Posterior vena cava (tissue), 2 donors: ENCODE results near the gene MRPL36. TPM values are rescaled to one million over a fixed set of nuclear protein-coding genes. Genes with fewer than 3 reads are reported as not detected.
A peak's percentile ranks its signal among the peaks of the same experiment; 100 is the strongest.

ENCODE experiments used
- DNase-seq: peaks from one replicate; pipeline ENCODE4 v3.0.0-alpha.2; 2020; ENCODE audit warnings: low spot score
- intact Hi-C, 2 donors: fragments of 100-400 bp; cut with DNase I; formaldehyde crosslinking; loops; one replicate each; pipeline versions ENCODE4 v1.14.1 to v1.14.2; 2022 to 2023
- total RNA-seq, 2 donors: library from RNA; stranded (reverse); fragmentation: NEBNext Ultra II Directional; extraction: Animal tissue kit (Norgen Biotek cat#: 25700); gene quantifications; one replicate each; pipeline ENCODE4 v1.2.1, GENCODE V29; 2021
- donor health status: DM: yes; HTN: yes; CAD: no.
- donor health status: DM: yes; HTN: yes; CAD: no.

The MRPL36 gene
- total RNA-seq, 2 donors from 2014 or later = 29.4 to 32.4 TPM

GRCh38 chr5:1788200-1788599 lies 11.4 kb downstream of the MRPL36 start:
- peak; percentile 32 for DNase-seq

DNA sequence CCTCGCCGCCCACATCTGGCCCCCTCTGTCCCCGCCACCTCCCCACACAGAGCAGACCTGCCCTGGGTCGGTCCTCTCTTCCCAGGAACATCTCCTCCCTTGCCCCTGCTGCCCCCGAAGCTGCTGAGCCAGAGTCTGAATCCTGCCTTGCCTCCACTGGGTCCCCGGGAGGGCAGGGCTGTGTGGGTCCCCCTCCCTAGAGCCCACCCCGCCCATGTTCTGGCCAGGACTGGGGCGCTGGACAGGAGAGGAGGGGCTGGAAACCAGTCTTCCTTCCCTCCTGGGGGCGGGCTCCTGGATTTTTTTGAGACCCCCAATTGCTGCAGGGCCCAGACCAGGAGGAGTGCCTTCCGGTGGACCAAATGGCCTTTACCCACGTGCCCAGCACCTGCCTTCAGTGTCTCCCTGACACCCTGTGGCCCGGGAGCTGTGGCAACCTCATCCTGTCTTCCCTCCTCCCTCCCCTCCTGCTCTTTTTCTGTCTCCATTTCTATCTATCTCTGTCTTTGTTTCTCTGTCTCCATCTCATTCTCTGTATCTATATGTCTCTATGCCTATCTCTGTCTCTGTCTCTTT lies 12.1 kb downstream of the MRPL36 start:
- intact Hi-C loops = no loop called here
- peak; percentile 60 for DNase-seq

More at GRCh38 chr5:1788200-1788599, 11.4 kb downstream of the MRPL36 start:
- intact Hi-C loops = no loop called here

DNA sequence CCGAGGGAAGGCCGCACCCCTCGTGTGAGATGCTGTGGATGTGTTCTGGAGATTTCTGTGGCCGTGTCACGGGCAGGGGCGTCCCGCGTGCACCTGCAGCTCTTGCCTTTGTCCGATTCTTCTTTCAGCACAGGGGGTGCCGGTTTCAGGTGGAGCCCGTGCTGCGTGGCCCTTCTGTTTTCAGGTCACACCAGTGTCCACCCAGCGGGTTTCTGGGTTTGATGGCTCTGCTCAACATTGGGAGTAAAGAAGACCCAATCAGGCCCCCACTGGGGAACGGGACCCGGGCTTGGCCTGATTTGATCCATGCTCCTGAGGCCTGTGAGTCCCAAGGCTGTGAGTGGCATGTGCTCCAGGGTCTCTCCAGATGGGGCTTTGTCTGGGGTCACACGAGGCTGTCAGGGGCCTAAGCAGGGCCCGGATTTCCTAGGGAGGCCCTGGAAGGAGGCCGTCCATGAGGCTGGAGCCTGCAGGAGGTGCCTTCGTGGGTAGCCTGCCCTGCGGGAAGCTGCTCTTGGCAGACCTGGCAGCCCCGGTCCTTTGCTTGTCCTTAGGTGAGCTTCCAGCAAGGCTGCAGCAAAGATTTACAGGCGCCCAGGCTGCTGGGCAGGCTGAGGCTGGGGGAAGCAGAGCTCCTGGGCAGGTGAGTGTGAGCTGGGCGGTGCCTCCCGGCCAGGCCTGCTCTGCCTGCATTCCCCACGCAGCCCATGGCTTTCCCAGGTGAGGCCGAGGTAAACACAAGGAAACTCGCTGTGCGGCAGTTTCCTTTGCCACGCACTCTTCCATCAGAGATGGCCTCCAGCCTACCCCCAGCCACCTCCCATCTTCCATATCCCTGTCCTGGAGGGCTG lies 12.8 kb downstream of the MRPL36 start:
- intact Hi-C loops = no loop called here
- peak; percentile 69 for DNase-seq

- peak; percentile 73 for DNase-seq
- intact Hi-C loops = no loop called here
Observed at GRCh38 chr5:1785984-1786383, 13.7 kb downstream of the MRPL36 start.

- peak; percentile 55 for DNase-seq
Observed at GRCh38 chr5:1785062-1785461, 14.6 kb downstream of the MRPL36 start.

DNA sequence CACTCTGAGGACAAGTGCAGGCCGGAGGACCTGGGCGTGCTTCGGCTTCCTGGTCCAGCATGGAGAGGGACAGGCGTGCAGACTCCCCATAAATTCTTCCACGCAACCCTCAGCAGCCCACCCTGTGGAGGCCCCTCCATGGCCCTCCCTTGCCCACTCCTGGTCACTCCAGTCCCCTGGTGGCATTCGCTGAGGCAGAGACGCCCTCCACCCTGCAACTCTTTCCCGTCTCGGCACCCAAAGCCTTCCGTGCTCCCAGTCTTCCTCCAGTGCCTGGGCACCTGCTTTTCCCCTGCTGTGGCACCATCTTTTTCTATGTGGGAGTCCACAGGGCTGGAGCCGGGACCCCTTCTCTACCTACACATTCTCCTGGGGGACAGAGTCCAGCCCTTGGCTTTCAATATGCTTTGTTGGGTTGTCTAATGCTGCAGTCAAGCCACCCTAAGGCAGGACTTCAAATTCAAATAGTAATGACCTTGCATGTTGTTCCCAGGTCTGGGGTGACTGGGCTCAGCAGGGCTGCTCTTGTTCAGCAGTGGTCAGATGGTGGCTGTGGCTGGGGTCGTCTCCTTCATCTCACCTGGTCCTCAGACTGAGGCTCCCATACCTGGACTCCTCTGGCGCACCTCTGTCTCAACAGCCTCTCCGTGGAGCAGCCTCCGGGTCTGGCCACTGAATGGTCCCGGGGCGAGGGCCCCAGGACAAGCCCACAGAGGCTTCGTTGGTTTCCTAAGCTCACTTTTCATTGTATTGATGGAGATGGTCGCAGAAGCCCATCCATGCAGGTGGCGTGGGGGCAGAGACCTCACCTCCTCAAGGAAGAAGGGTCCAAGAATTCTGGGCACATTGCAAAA lies 15.2 kb downstream of the MRPL36 start:
- DNase-seq = peak; percentile 62

More at GRCh38 chr5:1785062-1785461, 14.6 kb downstream of the MRPL36 start:
- intact Hi-C loops = no loop called here

GRCh38 chr5:1783216-1783554 lies 16.5 kb downstream of the MRPL36 start:
- intact Hi-C loops = no loop called here

More for the DNA sequence above, 15.2 kb downstream of the MRPL36 start:
- intact Hi-C loops = no loop called here

GRCh38 chr5:1782385-1783215 lies 17.0 kb downstream of the MRPL36 start:
- intact Hi-C loops = no loop called here
- no peak for DNase-seq

More at GRCh38 chr5:1783216-1783554, 16.5 kb downstream of the MRPL36 start:
- peak; percentile 41 for DNase-seq

GRCh38 chr5:1781726-1782384 lies 17.8 kb downstream of the MRPL36 start:
- peak; percentile 23 for DNase-seq
- intact Hi-C loops = no loop called here

GRCh38 chr5:1781107-1781506 lies 18.5 kb downstream of the MRPL36 start:
- DNase-seq = peak; percentile 13
- intact Hi-C loops = no loop called here

DNA sequence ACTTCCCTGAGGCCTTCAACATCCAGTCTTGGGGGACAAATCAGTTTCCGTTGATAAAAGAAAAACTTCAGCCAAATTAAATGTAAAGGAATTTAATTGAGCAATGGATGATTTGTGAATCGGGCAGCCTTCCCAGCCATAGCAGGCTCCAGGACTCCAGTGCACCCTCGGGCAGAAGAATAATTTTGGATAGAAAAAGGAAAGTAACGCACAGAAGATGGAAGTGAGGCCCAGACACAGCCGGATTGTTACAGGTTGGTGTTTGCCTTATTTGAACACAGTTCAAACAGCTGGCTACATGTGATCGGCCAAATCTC lies 19.1 kb downstream of the MRPL36 start:
- intact Hi-C loops = no loop called here
- DNase-seq = peak; percentile 26

- intact Hi-C loops = no loop called here
- peak; percentile 60 for DNase-seq
Observed at GRCh38 chr5:1779782-1780613, 19.6 kb downstream of the MRPL36 start.

GRCh38 chr5:1779021-1779680 lies 20.5 kb downstream of the MRPL36 start:
- DNase-seq = peak; percentile 72
- intact Hi-C loops = no loop called here

GRCh38 chr5:1778138-1779020 lies 21.3 kb downstream of the MRPL36 start:
- intact Hi-C loops = no loop called here

DNA sequence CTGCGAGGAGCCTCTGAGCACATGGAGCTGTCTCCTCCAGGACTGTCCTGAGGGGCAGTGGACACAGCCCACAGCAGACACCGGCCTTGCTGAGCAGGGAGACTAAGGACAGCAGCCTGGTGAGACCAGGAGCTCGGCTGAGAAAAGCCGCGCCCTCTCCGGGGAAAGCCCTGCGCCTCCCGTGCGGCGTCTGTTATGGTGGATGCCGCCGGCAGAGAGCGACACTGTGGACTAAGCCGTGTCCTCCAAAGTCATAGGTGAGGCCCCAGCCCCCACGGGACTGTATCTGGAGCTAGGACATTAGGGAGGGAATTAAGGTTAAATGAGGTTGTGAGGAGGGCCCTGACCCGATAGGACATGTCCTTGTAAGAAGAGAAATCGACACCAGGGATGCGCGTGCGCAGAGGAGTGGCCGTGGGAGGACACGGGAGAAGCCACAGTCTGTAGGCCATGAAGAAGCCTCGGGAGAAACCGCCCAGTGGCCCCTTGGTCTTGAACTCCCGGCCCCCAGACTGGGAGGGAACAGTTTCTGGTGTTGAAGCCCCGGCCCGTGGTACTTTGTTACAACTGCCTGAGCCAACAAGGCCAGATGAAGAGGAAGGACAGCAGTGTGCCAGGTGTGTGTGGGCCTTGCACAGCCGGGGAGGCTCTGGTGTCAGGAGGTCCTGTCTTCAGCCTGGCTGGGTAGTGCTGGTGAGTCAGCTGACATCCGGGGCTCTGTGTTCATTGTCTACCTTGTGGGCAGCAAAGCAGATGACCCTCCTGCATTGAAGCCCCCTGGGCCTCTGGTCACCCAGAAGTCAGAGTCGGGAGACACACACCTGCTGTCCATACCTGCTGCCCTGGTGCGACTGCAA lies 22.1 kb downstream of the MRPL36 start:
- DNase-seq = peak; percentile 75
- intact Hi-C loops = no loop called here

More at GRCh38 chr5:1778138-1779020, 21.3 kb downstream of the MRPL36 start:
- DNase-seq = peak; percentile 51
